Skin epidermis (tissue), 12 donors: ENCODE results near the gene HDDC2.

ENCODE experiments used
- H3K27ac ChIP-seq, 21 experiments: fragments of 200-600 bp; sonication (generic) in 11 of 21; one replicate each; pipeline ENCODE4 v1.5.0; 2020; ENCODE audit warnings: mild to moderate bottlenecking in 3 of 21, inconsistent platforms in 2 of 21, moderate library complexity in 2 of 21
- H3K4me3 ChIP-seq, 7 experiments: fragments of 200-600 bp; sonication (generic) in 2 of 7; one replicate each; pipeline ENCODE4 v1.5.0; 2020; ENCODE audit warnings: inconsistent platforms in 2 of 7, mild to moderate bottlenecking in 2 of 7, moderate library complexity in 1 of 7

HDDC2 gene, protein sequence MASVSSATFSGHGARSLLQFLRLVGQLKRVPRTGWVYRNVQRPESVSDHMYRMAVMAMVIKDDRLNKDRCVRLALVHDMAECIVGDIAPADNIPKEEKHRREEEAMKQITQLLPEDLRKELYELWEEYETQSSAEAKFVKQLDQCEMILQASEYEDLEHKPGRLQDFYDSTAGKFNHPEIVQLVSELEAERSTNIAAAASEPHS

DNA sequence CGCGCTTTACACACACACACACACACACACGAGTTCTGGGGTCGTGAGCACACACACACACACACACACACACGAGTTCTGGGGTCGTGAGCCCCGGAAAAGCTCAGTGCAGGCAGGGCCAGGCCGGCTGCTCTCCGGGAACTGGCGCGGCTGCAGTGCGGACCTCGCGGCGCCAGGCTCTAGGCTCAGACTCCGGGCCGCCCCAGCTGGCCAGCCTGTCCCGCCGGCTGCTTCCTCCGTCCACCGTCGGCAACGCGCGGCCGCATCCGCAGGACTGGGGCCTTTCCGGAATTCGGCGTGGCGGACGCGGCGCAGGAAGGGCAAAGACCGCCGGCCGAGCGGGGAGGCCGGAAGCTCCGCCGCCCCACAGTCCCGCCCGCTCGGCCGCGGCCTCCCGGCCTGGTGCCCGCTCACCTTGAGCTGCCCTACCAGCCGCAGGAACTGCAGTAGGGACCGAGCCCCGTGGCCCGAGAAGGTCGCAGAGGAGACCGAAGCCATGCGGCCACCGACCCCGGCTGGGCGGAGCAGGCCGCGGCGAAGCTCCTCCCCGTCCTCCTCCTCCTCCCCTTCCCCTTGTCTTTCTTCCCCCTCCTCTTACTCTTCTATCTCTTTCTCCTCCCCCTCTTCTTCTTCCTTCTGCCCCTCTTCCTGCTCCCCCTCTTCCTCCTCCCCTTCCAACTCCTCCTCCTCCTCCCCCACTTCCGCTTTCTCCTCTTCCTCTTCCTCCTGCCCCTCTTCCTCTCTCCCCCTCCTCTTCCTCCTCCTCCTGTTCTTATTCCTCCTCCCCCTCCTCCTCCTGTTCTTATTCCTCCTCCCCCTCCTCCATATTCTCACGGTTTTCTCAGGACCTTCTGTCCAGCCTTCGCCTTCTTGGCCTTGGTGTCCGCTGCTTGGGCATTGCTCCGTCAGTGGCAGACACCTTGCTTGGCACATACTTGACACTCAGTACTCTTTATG, at the start of gene HDDC2:
Gene HDDC2 (minus strand): TSS at position 533 of the 957 bp plus-strand sequence. CDS start 35 bp downstream, at position 498.
- H3K4me3 ChIP-seq, result peak within 1 kb of the TSS; percentile 54 to 78 (median 63)
- H3K27ac ChIP-seq, result peak within 1 kb of the TSS; percentile 74 to 98 (median 93)

DNA sequence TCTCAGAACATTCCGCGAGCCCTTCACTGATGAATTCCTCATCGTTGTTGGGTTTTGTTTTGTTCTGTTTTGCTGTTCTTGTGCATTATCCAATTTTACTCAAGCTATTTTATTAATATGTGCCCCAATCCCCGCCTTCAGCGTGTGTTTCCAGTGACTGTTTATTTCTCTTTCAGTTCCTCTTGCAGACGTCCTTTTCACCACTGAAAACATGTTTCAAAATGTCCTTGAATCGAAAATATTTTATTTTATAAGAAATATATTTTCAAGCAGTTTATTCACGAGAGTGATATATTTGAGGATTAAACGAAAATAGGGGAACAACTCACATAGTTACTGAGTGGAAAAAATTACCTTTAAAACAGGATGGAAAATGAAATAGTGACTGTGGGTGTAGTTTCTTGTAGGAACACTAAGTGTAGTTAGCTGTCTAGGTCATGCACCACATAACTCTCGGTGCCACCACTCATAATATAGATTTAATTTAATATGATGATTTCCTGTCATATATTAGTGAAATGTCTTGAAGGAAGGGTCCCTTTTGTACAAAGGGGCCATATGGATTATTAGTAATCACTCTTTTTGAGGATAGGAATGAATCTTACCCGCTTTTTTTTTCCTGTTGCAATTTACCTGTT, 45.3 kb upstream of the HDDC2 start:
- H3K27ac ChIP-seq, result peak overlapping the region in 7 of 21 experiments; percentile 11 to 65 (median 22)
- H3K4me3 ChIP-seq, result no peak overlapping the region

DNA sequence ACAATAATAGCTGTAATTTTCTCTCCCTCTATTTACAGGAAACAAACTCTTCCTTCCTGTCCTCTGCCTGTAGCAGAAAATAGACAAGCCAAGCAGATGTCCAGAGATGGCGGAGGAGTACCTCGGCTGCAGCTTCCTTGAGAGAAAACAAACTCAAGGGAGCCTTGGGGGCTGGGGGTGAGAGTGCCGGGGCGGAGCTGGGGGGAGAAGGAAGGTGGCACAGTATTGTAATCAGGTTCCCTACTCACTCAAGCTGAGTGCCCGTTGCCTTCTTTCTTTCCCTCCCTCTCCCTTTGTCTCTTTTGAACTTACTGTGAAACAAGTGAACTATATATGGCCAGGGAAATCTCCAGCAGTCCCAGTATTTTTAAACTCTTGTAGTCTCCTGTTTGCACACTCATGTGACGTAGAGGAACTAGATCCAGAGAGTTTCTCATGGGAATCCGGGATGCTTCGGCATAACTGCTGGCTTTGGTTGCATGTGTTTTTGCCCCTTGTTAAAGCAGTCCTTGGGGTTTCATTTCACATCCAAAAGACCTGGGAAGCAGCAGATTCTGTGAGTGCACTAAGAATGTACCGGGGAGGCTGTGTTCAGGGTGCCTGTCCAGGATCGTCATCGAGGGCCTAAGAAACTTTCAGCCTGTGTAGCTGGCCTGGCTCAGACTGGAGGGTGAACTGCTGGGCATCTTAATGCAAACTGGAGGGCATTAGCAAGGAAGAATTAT, 44.6 kb upstream of the HDDC2 start:
- no peak overlapping the region for H3K4me3 ChIP-seq
- H3K27ac ChIP-seq, result peak overlapping the region in 10 of 21 experiments; percentile 1 to 65 (median 21)

DNA sequence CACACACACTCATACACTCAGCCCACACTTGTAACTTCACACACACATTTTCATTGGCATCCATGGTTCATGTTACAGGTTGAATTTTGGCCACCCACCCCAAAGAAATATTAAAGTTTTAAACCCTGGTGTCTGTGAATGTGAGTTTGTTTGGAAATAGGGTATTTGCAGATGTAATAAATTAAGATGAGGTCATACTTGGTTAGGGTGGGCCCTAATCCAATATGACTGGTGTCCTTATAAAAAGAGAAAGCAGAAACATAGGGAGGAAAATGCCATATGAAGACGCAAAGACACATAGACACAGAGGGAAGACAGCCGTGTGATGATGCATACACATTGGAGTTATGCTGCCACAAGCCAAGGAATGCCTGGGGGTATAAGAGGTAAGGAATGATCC, 39.7 kb upstream of the HDDC2 start:
- Histone ChIP-seq H3K4me3 (no peak overlapping the region), H3K27ac (no peak overlapping the region)

DNA sequence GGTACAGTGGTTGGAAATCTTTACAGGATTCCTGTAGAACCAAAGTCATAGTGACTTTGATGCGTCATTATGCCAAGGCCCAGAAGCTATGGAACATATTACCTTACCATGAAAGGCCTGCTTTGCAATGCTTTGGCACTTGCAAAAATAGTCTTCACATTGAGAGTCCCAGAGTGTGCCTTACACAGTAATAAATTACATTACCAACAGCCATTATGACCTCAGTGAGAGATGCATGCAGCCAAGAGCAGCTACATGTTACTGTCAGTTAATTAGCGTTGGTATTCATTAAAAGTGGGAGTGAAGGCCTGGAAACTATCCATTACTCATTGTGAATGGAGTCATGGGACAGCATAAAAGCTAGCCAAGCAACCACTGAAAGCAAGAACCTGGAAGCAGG, 39.2 kb upstream of the HDDC2 start:
- Histone ChIP-seq H3K27ac (no peak overlapping the region), H3K4me3 (no peak overlapping the region)

DNA sequence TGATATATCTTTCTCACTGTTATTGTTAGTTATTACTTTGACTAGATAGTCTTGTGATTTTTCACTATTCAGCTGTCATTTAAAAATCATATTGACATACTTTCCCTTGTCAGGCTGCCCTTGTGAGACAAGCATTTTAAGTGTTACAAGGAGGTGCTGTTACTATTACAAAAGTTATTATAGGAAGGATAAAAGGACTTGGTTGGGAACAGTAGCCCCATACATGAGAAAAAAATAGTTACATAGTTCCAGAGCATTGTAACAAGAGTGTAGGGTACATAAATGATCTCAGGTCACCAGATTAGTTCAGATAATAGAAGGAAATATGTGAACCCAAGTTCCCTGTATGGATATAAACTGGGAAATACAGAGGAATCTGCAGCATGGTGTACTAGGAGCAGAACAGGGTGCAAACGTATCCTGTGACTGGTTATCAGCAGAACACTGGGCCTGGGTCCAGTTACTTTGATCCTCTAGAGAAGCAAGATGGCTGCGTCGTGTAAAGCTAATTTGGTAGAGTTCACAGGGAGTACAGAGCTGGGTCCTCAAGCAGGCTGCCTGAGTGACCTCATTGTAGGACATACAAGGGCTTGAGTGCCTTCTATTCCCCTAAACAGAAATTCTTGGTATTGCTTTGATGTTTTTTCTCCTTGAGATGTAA, 38.5 kb upstream of the HDDC2 start:
- H3K4me3 ChIP-seq, result no peak overlapping the region
- H3K27ac ChIP-seq, result peak overlapping the region in 1 of 21 experiments; percentile 12

DNA sequence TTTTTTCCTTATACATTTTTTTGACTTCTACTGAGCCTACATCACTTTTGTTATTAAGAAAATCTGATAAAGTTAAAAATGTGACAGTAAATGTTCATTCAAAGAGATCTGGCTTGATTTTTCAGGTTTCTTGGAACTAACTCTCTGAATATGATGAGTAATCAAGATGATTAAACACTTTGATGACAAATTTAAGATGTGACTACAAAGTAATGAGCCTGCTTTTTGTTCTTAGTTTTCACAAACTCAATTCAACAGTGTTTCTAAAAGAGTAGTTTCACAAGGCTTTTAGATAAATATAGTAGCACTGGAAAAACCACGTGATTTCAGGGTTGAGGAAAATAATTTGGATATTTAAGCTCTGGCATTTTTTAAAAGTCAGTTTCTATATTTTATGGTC, 37.9 kb upstream of the HDDC2 start:
- Histone ChIP-seq H3K27ac (no peak overlapping the region), H3K4me3 (no peak overlapping the region)

DNA sequence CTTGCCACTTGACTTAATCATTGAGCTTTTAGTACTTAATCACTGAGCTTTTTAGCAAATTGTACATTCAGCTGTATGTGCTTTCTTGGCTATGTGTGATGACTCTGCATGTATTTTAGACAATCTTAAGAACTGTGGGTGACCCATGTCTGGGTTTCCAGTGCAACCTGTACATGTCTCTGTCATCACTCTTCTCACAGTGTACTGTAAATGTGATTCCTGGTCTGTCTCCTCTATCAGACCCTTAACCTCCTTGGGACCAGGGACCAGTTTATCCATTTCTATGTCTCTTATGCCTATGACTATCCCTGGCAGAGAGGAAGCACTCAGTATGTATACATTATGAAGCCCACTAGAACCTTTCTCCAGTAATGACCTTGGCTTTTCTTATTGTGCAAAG, 36.6 kb upstream of the HDDC2 start:
- H3K4me3 ChIP-seq, result no peak overlapping the region
- H3K27ac ChIP-seq, result no peak overlapping the region

DNA sequence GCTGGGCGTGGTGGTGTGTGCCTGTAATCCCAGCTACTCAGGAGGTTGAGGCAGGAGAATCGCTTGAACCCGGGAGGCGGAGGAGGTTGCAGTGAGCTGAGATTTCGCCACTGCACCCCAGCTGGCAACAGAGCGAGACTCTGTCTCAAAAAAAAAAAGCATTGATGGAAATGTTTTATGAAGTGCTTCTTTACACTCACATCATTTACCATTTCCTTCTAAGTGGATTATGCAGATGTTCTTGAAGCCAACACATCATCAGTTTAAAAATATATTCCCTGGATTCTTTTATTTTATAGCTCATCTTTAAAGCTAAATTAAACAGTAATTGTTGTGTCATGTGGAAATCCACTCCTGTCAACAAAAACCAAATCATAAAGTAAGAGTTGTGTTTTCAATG, 35.9 kb upstream of the HDDC2 start:
- H3K4me3 ChIP-seq, result no peak overlapping the region
- no peak overlapping the region for H3K27ac ChIP-seq

DNA sequence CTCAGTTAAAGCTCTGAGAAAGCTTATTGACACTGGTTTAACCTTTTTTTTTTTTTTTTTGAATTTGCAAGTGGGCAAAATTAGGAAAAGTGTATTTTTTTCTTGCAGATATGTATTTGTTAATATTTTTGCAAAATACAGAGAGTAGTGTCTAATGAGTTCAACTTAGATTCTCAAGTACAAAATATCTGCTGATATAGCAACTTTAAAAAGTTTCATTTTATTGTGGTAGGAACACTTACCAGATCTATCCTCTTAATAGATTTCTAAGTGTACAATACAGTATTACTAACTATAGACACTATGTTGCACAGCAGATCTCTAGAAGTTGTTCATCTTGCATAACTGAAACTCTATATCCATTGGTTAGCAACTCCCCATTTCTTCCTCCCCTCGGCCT, 30.9 kb upstream of the HDDC2 start:
- Histone ChIP-seq H3K4me3 (no peak overlapping the region), H3K27ac (no peak overlapping the region)

DNA sequence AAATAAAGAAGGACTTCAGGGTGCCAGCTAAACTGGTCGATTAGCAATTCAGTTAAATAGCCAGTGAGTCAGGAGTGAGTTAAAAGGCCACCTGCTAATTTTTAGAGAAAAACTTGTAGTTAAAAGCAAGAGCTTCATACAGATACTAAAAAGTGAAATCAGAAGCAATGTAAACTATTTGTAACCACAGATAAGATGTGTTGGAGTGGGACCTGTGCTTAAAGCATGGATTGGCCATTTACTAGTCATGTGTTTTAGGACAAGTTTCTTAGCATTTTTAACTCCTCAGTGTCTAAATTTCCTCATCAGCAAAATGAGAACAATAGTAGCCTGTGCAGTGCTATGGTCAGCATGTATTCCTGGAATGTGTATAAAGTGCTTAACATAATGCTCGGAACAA, 23.8 kb upstream of the HDDC2 start:
- H3K4me3 ChIP-seq, result no peak overlapping the region
- no peak overlapping the region for H3K27ac ChIP-seq

DNA sequence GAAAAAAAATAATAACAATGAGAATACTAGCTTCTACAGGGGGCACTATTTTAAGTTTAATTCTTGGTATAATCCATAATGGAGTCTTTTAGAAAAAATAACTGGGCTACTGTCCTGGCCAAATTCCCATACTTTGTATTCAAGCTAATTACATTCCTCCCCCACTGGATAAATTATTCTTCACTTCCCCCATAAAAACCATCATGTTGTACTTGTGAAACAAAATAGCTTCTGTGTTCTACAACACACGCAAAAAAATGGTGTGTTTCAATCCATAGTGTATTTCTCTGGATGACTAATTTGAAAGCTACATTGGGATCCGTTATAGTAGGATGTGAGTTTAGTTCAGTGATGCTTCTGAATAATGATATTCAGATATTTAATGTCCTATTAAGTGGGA, 21.6 kb upstream of the HDDC2 start:
- no peak overlapping the region for H3K27ac ChIP-seq
- no peak overlapping the region for H3K4me3 ChIP-seq

DNA sequence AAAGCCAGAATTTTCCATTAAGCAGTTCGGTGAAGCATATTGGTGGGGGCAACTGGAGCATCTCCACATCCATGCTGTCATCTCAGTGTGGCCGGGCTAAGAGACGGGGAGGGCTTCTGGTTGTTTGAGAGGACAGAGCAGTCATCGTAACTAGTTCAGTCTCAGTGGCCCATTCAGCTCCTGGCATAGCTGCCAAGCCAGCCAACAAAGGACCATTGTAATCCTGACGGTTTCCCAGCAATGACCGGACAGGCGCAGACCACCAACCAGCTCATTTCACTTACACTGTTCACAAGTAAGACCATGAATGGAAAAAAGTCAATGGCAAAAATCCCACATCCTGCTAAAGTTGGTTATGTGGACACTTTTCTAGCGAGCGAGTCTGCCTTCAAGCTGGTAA, 14.9 kb upstream of the HDDC2 start:
- H3K4me3 ChIP-seq, result no peak overlapping the region
- no peak overlapping the region for H3K27ac ChIP-seq

DNA sequence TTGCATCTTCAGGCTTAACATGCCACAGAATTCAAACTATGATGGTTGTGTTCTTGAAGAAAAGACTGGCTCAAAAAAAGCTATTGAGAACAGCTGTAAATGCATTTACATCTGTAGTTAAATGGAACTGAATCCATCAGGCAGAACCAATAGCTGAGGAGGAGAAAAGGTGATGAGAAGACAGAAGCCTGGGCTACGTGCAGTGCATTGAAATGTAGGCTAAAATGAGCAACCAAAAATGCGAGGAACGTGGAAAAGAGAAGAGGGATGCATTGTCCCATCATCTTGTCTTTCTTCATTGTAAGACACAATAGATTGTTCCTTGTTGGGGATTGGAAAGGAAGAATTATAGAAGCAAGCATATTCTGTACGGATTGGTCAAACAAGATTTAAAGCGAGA, 13.8 kb upstream of the HDDC2 start:
- Histone ChIP-seq H3K4me3 (no peak overlapping the region), H3K27ac (no peak overlapping the region)

DNA sequence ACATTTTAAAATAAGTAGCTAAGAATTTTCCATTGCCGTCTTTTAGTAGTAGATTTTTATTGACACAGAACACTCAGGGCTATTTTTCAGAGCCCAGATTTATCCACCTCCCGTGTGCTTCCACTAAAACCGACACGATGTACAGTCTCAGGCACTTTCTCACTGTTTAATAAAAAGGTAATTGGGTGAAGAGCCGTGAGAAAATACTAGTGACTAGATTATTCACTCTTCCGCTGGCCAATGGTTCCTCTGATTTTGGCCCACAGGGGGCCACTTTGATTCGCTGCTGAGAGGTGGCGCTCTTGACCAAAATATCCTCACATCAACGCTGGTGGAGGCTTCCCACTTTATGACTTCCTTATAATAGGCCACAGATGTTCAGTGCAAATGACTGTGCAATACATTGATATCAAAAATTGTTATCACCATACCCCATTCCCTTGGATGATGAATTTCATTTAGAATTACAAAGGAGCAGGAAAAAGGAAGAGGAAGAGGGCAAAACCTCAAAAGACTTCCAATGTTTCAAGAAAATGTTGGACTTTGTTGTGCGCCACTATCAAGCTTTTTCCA, 12.3 kb upstream of the HDDC2 start:
- H3K4me3 ChIP-seq, result no peak overlapping the region
- no peak overlapping the region for H3K27ac ChIP-seq

DNA sequence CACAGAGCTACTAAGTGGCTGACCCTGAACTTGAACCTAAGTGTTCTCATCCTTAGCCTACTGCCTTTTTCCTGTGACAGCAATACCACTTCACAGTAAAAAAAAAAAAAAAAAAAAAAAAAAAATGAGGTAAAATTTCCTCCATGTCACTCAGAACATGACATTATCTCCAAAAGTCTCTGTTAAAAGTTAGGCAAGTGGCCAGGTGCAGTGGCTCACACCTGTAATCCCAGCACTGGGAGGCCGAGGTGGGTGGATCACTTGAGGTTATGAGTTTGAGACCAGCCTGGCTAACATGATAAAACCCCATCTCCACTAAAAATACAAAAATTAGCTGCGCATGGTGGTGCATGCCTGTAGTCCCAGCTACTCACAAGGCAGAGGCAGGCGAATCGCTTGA, 11.2 kb upstream of the HDDC2 start:
- no peak overlapping the region for H3K4me3 ChIP-seq
- no peak overlapping the region for H3K27ac ChIP-seq

DNA sequence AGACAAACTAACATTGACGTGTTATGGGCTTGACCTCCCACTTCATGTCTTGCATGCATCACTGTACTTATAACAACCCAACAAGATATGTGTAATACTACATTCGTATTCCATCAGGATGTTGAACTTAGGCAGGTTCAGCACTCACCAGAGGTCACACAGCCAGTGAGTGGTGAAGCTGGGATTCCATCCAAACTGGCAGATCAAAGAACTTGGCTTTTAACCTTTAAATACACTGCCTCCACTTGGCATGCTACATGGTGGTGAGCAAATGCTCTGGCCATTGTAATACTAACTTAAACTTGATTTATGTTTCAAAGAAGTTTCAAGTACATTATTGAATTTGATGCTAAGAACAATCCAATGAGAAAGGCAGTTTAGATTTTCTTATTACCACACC, 10.7 kb upstream of the HDDC2 start:
- Histone ChIP-seq H3K4me3 (no peak overlapping the region), H3K27ac (no peak overlapping the region)

DNA sequence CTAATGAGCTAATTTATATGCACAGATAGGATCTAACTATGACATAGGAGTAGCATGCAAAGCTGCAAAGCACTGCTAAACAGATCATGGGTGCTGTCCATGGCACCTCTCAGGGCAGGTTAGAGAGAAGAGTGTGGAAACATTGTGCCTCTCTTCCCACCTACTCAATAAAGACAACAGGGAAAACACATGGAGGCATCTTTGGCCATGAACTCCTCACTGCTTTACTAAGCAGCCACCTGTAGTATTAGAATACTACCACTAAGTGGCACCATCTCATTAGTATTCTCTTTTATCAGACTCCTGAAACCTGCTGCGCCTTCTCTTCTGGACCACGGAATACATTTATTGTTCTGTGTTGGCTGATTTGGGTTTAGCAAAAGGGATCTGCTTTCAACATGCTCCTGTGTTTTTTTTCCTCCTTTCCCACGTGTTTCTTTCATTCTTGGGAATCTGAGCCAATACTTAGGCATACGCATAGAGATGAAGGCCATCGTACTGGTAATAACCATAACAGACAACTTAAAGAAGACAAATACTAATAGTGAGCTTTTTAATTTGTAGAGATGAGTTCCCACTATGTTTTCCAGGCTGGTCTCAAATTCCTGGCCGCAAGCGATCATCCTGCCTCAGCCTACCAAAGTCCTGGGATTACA, 9.4 kb upstream of the HDDC2 start:
- Histone ChIP-seq H3K4me3 (no peak overlapping the region), H3K27ac (no peak overlapping the region)
